Gastrocnemius medialis (tissue), 4 donors: Measurements from ENCODE around the gene AQP6.

Source experiments
- CTCF ChIP-seq, 5 experiments: fragments of 450-650 bp in 3 of 5; fragments of 200-600 bp in 2 of 5; sonication (generic) in 2 of 5; IDR thresholded peaks in 4 of 5; conservative IDR thresholded peaks in 1 of 5; 1 replicate in 4 of 5; 2 replicates in 1 of 5; pipeline ENCODE4 v1.5.1; 2016 to 2019; ENCODE audit warnings: antibody characterized with exemption in 5 of 5, mild to moderate bottlenecking in 3 of 5, moderate library complexity in 3 of 5
- POLR2A ChIP-seq, 2 donors: fragments of 450-650 bp; IDR thresholded peaks; one replicate each; pipeline ENCODE4 v1.6.1; 2017; ENCODE audit warnings: antibody characterized with exemption in 2 of 2, mild to moderate bottlenecking in 2 of 2, moderate library complexity in 2 of 2

- TF ChIP-seq CTCF (IDR thresholded peaks at IDR 0.05 in 4 of 5, conservative IDR thresholded peaks at IDR 0.05 in 1 of 5): no peak
- no peak for TF ChIP-seq POLR2A (IDR thresholded peaks at IDR 0.05)
These were observed 44.0 kb downstream of the AQP6 start for GRCh38 chr12:50016501-50017475.
